CD4-positive, alpha-beta T cell treated with Interleukin-12 subunit alpha and Interleukin-12 subunit beta, for 1 hour (primary cell): ENCODE measurements around the gene SNPH.

Experiments
- DNase-seq: peaks from one replicate; pipeline ENCODE4 v3.0.0-alpha.2; 2020

SNPH gene

GRCh38 chr20:1265226-1265915 lies 723 bp upstream of the SNPH start:
- DNase-seq, result no peak

- no peak for DNase-seq
These were observed 253 bp upstream of the SNPH start for GRCh38 chr20:1265916-1266166.

- DNase-seq, result no peak
These were observed 1.1 kb downstream of the SNPH start for GRCh38 chr20:1267161-1267560.

- no peak for DNase-seq
These were observed 1.8 kb downstream of the SNPH start for GRCh38 chr20:1267809-1268374.

GRCh38 chr20:1269235-1269634 lies 3.1 kb downstream of the SNPH start:
- DNase-seq, result no peak

- no peak for DNase-seq
These were observed 3.8 kb downstream of the SNPH start for GRCh38 chr20:1269850-1270249.

- DNase-seq, result no peak
These were observed 6.4 kb downstream of the SNPH start for GRCh38 chr20:1272368-1273100.

- DNase-seq, result no peak
These were observed 7.3 kb downstream of the SNPH start for GRCh38 chr20:1273366-1273765.

- no peak for DNase-seq
These were observed 8.6 kb downstream of the SNPH start for GRCh38 chr20:1274485-1275311.

- no peak for DNase-seq
These were observed 9.8 kb downstream of the SNPH start for GRCh38 chr20:1275919-1276318.

- DNase-seq, result no peak
These were observed 11.6 kb downstream of the SNPH start for GRCh38 chr20:1277529-1278322.

- DNase-seq, result no peak
These were observed 12.9 kb downstream of the SNPH start for GRCh38 chr20:1278993-1279392.

GRCh38 chr20:1280195-1281102 lies 14.4 kb downstream of the SNPH start:
- DNase-seq, result no peak

- no peak for DNase-seq
These were observed 15.4 kb downstream of the SNPH start for GRCh38 chr20:1281279-1282057.

GRCh38 chr20:1282966-1283365 lies 16.9 kb downstream of the SNPH start:
- no peak for DNase-seq

GRCh38 chr20:1283522-1284510 lies 17.7 kb downstream of the SNPH start:
- no peak for DNase-seq

GRCh38 chr20:1286267-1287024 lies 20.4 kb downstream of the SNPH start:
- peak; percentile 34 for DNase-seq

- DNase-seq, result no peak
These were observed 21.2 kb downstream of the SNPH start for GRCh38 chr20:1287306-1287705.
